HepG2 (cell line): ENCODE results near the gene WTAP.

ENCODE experiments used
- BRD4 ChIP-seq: sonication (generic); formaldehyde crosslinking; IDR thresholded peaks from 2 replicates; pipeline ENCODE4 v1.4.0; 2020; ENCODE audit warnings: missing genetic modification reagents
- KLF16 ChIP-seq, 2 experiments: sonication (generic) in 1 of 2; formaldehyde crosslinking in 1 of 2; IDR thresholded peaks; 2 replicates each; pipeline versions ENCODE4 v1.6.1 to v1.8.0; 2016 to 2023; ENCODE audit warnings: missing genetic modification reagents in 2 of 2, missing compliant biosample characterization in 1 of 2
- RAD21 ChIP-seq: fragments of 450-650 bp; formaldehyde crosslinking; IDR thresholded peaks from 2 replicates; pipeline ENCODE4 v1.5.0; 2020; ENCODE audit warnings: mild to moderate bottlenecking
- SNRNP70 ChIP-seq: fragments of 200-400 bp; formaldehyde crosslinking; IDR thresholded peaks from 2 replicates; pipeline ENCODE4 v1.6.1; 2017; ENCODE audit warnings: mild to moderate bottlenecking, low read depth, low read length, moderate library complexity
- ZNF296 ChIP-seq: sonication (generic); formaldehyde crosslinking; conservative IDR thresholded peaks from 2 replicates; pipeline ENCODE4 v1.5.0; 2020; ENCODE audit warnings: mild to moderate bottlenecking, missing genetic modification reagents
- ZNF749 ChIP-seq: sonication (generic); formaldehyde crosslinking; IDR thresholded peaks from 2 replicates; pipeline ENCODE4 v1.8.0; 2022; ENCODE audit warnings: mild to moderate bottlenecking, missing genetic modification reagents, moderate library complexity, borderline replicate concordance
- TF ChIP-seq, protein P1 (sequence below), 2 experiments: sonication (generic) in 1 of 2; formaldehyde crosslinking in 1 of 2; IDR thresholded peaks; 2 replicates each; pipeline versions ENCODE4 v1.4.0 to v1.6.1; 2016 to 2020; ENCODE audit warnings: borderline replicate concordance in 1 of 2, low read depth in 1 of 2, mild to moderate bottlenecking in 1 of 2, missing genetic modification reagents in 1 of 2
- TF ChIP-seq, protein P2 (sequence below), 2 experiments: sonication (generic) in 1 of 2; formaldehyde crosslinking in 1 of 2; IDR thresholded peaks; 2 replicates each; pipeline versions ENCODE4 v1.5.1 to v1.6.1; 2011 to 2020; ENCODE audit warnings: borderline replicate concordance in 1 of 2, low read depth in 1 of 2, low read length in 1 of 2, mild to moderate bottlenecking in 1 of 2, missing genetic modification reagents in 1 of 2, moderate library complexity in 1 of 2
- TF ChIP-seq, protein P3 (sequence below): sonication (generic); formaldehyde crosslinking; IDR thresholded peaks from 2 replicates; pipeline ENCODE4 v1.5.0; 2020; ENCODE audit warnings: mild to moderate bottlenecking, missing genetic modification reagents, moderate library complexity
- TF ChIP-seq, protein P4 (sequence below), 2 experiments: IDR thresholded peaks; 2 replicates each; pipeline ENCODE4 v1.6.1; 2011 to 2012; ENCODE audit warnings: low read length in 2 of 2, borderline replicate concordance in 1 of 2, low read depth in 1 of 2, mild to moderate bottlenecking in 1 of 2, moderate library complexity in 1 of 2

DNA sequence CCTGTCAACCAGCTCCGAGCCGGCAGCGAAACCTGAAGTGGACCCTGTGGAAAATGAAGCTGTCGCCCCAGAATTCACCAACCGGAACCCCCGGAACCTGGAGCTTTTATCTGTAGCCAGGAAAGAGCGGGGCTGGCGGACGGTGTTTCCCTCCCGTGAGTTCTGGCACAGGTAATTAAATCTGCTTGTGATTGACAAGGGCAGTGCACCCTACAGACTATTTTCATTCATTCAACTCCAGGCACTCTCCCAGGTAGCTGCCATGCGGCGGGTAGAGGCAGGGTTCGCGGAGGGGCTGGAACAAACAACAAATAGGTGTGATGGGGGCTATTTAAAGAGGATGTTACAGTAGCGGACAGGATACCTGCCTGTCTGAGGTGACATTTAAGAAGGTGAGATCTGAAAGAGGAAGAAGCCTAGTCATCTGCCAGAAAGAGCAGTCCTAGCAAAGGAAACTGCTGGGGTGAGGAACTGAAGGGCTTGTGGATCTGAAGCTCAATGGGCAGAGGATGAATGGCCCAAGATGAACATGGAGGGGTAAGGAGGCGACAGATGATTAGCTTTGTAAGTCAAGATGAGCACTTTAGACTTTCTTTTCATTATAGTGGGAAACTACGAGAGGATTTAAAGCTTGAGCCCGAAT lies 63.8 kb downstream of the WTAP start:
- TF ChIP-seq ZNF296 (CRISPR knock-in tag) (no peak), RAD21 (CRISPR knock-in tag) (no peak), KLF16 (CRISPR knock-in tag; IDR thresholded peaks at IDR 0.05) (no peak), SNRNP70 (no peak), ZNF749 (CRISPR knock-in tag) (no peak), BRD4 (CRISPR knock-in tag) (no peak)
- TF ChIP-seq, protein P1, sequence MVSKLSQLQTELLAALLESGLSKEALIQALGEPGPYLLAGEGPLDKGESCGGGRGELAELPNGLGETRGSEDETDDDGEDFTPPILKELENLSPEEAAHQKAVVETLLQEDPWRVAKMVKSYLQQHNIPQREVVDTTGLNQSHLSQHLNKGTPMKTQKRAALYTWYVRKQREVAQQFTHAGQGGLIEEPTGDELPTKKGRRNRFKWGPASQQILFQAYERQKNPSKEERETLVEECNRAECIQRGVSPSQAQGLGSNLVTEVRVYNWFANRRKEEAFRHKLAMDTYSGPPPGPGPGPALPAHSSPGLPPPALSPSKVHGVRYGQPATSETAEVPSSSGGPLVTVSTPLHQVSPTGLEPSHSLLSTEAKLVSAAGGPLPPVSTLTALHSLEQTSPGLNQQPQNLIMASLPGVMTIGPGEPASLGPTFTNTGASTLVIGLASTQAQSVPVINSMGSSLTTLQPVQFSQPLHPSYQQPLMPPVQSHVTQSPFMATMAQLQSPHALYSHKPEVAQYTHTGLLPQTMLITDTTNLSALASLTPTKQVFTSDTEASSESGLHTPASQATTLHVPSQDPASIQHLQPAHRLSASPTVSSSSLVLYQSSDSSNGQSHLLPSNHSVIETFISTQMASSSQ (IDR thresholded peaks at IDR 0.05; ENCODE audit: low read depth) = no peak
- TF ChIP-seq, protein P1 (CRISPR knock-in tag; IDR thresholded peaks at IDR 0.05; ENCODE audit: borderline replicate concordance) = no peak
- TF ChIP-seq, protein P2, sequence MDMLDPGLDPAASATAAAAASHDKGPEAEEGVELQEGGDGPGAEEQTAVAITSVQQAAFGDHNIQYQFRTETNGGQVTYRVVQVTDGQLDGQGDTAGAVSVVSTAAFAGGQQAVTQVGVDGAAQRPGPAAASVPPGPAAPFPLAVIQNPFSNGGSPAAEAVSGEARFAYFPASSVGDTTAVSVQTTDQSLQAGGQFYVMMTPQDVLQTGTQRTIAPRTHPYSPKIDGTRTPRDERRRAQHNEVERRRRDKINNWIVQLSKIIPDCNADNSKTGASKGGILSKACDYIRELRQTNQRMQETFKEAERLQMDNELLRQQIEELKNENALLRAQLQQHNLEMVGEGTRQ (IDR thresholded peaks at IDR 0.05; ENCODE audit: low read depth, low read length) = no peak
- TF ChIP-seq, protein P2 (CRISPR knock-in tag; IDR thresholded peaks at IDR 0.05; ENCODE audit: borderline replicate concordance) = no peak
- TF ChIP-seq, protein P3, sequence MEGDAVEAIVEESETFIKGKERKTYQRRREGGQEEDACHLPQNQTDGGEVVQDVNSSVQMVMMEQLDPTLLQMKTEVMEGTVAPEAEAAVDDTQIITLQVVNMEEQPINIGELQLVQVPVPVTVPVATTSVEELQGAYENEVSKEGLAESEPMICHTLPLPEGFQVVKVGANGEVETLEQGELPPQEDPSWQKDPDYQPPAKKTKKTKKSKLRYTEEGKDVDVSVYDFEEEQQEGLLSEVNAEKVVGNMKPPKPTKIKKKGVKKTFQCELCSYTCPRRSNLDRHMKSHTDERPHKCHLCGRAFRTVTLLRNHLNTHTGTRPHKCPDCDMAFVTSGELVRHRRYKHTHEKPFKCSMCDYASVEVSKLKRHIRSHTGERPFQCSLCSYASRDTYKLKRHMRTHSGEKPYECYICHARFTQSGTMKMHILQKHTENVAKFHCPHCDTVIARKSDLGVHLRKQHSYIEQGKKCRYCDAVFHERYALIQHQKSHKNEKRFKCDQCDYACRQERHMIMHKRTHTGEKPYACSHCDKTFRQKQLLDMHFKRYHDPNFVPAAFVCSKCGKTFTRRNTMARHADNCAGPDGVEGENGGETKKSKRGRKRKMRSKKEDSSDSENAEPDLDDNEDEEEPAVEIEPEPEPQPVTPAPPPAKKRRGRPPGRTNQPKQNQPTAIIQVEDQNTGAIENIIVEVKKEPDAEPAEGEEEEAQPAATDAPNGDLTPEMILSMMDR = no peak
- TF ChIP-seq, protein P4, sequence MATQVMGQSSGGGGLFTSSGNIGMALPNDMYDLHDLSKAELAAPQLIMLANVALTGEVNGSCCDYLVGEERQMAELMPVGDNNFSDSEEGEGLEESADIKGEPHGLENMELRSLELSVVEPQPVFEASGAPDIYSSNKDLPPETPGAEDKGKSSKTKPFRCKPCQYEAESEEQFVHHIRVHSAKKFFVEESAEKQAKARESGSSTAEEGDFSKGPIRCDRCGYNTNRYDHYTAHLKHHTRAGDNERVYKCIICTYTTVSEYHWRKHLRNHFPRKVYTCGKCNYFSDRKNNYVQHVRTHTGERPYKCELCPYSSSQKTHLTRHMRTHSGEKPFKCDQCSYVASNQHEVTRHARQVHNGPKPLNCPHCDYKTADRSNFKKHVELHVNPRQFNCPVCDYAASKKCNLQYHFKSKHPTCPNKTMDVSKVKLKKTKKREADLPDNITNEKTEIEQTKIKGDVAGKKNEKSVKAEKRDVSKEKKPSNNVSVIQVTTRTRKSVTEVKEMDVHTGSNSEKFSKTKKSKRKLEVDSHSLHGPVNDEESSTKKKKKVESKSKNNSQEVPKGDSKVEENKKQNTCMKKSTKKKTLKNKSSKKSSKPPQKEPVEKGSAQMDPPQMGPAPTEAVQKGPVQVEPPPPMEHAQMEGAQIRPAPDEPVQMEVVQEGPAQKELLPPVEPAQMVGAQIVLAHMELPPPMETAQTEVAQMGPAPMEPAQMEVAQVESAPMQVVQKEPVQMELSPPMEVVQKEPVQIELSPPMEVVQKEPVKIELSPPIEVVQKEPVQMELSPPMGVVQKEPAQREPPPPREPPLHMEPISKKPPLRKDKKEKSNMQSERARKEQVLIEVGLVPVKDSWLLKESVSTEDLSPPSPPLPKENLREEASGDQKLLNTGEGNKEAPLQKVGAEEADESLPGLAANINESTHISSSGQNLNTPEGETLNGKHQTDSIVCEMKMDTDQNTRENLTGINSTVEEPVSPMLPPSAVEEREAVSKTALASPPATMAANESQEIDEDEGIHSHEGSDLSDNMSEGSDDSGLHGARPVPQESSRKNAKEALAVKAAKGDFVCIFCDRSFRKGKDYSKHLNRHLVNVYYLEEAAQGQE (IDR thresholded peaks at IDR 0.05; ENCODE audit: borderline replicate concordance in 1 of 2, low read depth in 1 of 2, low read length in 2 of 2) = no peak
